Measurements from ENCODE around the gene CBX1. TPM values are rescaled to one million over a fixed set of nuclear protein-coding genes. Genes with fewer than 3 reads are reported as not detected.

CBX1 gene
- total and polyA plus RNA-seq, 2 of the 13 experiments (the other 11 are each of a cell fraction or from before 2014, with no cell fraction given): 17.8 to 108 TPM

DNA sequence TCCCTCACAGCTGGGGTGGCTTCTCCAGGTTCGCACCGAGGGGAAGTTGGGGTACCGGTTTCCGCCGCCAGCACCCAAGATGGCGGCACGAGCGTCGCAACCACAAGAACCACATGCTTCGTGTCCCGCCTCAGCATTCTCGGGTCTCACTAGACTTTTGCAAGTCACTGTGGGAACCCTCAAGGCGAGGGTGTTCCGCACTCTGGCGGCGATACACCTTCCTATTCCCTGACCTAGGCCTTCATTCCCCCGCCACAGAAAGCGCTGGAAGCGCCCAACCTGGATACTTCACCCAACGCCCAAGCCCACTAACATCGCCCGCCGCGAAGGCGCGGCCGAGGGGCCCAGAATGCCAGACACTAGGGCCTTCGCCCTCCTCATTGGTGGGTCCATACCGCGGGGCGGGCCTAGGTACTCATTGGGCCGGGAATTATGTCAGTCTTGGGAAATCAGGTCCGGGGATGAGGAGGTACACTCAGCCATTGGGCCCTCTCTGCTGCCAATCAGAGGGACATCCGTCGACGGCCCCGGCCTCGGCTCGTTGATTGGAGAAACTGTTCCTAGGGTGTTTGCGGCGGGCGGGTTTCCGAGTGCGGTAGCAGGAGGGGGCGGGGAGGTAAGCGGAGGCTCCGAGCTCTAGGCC is 53.4 kb downstream of the CBX1 start, which contains the start of gene NFE2L1 (continued):
- TF ChIP-seq, protein P1, sequence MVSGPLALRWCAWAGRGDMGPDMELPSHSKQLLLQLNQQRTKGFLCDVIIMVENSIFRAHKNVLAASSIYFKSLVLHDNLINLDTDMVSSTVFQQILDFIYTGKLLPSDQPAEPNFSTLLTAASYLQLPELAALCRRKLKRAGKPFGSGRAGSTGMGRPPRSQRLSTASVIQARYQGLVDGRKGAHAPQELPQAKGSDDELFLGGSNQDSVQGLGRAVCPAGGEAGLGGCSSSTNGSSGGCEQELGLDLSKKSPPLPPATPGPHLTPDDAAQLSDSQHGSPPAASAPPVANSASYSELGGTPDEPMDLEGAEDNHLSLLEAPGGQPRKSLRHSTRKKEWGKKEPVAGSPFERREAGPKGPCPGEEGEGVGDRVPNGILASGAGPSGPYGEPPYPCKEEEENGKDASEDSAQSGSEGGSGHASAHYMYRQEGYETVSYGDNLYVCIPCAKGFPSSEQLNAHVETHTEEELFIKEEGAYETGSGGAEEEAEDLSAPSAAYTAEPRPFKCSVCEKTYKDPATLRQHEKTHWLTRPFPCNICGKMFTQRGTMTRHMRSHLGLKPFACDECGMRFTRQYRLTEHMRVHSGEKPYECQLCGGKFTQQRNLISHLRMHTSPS (CRISPR knock-in tag; IDR thresholded peaks at IDR 0.05; ENCODE audit: low read depth): peak; percentile 30; the same call in 1 of the 2 replicates
- peak; percentile 82 for TF ChIP-seq NFKB2 (CRISPR knock-in tag; IDR thresholded peaks at IDR 0.05; ENCODE audit: borderline replicate concordance)
- TF ChIP-seq ARNT2 (CRISPR knock-in tag; IDR thresholded peaks at IDR 0.05; ENCODE audit: low read depth): peak; percentile 46; the same call in 1 of the 2 replicates
- no peak; the same call in 1 of the 2 replicates for TF ChIP-seq SAFB2 (CRISPR knock-in tag; IDR thresholded peaks at IDR 0.05; ENCODE audit: borderline replicate concordance, low read depth)
- no peak for TF ChIP-seq NFIB (CRISPR knock-in tag; IDR thresholded peaks at IDR 0.05; ENCODE audit: borderline replicate concordance)
- TF ChIP-seq, protein P2, sequence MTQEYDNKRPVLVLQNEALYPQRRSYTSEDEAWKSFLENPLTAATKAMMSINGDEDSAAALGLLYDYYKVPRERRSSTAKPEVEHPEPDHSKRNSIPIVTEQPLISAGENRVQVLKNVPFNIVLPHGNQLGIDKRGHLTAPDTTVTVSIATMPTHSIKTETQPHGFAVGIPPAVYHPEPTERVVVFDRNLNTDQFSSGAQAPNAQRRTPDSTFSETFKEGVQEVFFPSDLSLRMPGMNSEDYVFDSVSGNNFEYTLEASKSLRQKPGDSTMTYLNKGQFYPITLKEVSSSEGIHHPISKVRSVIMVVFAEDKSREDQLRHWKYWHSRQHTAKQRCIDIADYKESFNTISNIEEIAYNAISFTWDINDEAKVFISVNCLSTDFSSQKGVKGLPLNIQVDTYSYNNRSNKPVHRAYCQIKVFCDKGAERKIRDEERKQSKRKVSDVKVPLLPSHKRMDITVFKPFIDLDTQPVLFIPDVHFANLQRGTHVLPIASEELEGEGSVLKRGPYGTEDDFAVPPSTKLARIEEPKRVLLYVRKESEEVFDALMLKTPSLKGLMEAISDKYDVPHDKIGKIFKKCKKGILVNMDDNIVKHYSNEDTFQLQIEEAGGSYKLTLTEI (CRISPR knock-in tag; conservative IDR thresholded peaks at IDR 0.05): no peak
- TF ChIP-seq NFATC3 (CRISPR knock-in tag; IDR thresholded peaks at IDR 0.05): no peak
- peak; percentile 87 for TF ChIP-seq POLR2AphosphoS5 (IDR thresholded peaks at IDR 0.05; ENCODE audit: low read depth, low read length)
- TF ChIP-seq, protein P3, sequence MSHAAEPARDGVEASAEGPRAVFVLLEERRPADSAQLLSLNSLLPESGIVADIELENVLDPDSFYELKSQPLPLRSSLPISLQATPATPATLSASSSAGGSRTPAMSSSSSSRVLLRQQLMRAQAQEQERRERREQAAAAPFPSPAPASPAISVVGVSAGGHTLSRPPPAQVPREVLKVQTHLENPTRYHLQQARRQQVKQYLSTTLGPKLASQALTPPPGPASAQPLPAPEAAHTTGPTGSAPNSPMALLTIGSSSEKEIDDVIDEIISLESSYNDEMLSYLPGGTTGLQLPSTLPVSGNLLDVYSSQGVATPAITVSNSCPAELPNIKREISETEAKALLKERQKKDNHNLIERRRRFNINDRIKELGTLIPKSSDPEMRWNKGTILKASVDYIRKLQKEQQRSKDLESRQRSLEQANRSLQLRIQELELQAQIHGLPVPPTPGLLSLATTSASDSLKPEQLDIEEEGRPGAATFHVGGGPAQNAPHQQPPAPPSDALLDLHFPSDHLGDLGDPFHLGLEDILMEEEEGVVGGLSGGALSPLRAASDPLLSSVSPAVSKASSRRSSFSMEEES (CRISPR knock-in tag; IDR thresholded peaks at IDR 0.05): 0 out of 2 replicates have a peak, but pooled peaks have one; percentile 41
- TF ChIP-seq HNRNPL (IDR thresholded peaks at IDR 0.05; ENCODE audit: low read depth, low read length): peak; percentile 61; the same call in 1 of the 2 replicates
- TF ChIP-seq GABPA (IDR thresholded peaks at IDR 0.05; ENCODE audit: low read depth, low read length): peak; percentile 83
- TF ChIP-seq GABPA (CRISPR knock-in tag; IDR thresholded peaks at IDR 0.05; ENCODE audit: low read depth): peak; percentile 93
- TF ChIP-seq ZNF333 (CRISPR knock-in tag; IDR thresholded peaks at IDR 0.05; ENCODE audit: borderline replicate concordance): peak; percentile 78
- 0 out of 2 replicates have a peak, but pooled peaks have one; percentile 60 for TF ChIP-seq ZNF253 (CRISPR knock-in tag; IDR thresholded peaks at IDR 0.05; ENCODE audit: borderline replicate concordance)
- peak; percentile 97 for TF ChIP-seq ZNF501 (CRISPR knock-in tag; IDR thresholded peaks at IDR 0.05)
- no peak for TF ChIP-seq EED (CRISPR knock-in tag; IDR thresholded peaks at IDR 0.05)
- TF ChIP-seq, protein P4, sequence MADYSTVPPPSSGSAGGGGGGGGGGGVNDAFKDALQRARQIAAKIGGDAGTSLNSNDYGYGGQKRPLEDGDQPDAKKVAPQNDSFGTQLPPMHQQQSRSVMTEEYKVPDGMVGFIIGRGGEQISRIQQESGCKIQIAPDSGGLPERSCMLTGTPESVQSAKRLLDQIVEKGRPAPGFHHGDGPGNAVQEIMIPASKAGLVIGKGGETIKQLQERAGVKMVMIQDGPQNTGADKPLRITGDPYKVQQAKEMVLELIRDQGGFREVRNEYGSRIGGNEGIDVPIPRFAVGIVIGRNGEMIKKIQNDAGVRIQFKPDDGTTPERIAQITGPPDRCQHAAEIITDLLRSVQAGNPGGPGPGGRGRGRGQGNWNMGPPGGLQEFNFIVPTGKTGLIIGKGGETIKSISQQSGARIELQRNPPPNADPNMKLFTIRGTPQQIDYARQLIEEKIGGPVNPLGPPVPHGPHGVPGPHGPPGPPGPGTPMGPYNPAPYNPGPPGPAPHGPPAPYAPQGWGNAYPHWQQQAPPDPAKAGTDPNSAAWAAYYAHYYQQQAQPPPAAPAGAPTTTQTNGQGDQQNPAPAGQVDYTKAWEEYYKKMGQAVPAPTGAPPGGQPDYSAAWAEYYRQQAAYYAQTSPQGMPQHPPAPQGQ (CRISPR knock-in tag; IDR thresholded peaks at IDR 0.05; ENCODE audit: borderline replicate concordance): no peak
- TF ChIP-seq, protein P5, sequence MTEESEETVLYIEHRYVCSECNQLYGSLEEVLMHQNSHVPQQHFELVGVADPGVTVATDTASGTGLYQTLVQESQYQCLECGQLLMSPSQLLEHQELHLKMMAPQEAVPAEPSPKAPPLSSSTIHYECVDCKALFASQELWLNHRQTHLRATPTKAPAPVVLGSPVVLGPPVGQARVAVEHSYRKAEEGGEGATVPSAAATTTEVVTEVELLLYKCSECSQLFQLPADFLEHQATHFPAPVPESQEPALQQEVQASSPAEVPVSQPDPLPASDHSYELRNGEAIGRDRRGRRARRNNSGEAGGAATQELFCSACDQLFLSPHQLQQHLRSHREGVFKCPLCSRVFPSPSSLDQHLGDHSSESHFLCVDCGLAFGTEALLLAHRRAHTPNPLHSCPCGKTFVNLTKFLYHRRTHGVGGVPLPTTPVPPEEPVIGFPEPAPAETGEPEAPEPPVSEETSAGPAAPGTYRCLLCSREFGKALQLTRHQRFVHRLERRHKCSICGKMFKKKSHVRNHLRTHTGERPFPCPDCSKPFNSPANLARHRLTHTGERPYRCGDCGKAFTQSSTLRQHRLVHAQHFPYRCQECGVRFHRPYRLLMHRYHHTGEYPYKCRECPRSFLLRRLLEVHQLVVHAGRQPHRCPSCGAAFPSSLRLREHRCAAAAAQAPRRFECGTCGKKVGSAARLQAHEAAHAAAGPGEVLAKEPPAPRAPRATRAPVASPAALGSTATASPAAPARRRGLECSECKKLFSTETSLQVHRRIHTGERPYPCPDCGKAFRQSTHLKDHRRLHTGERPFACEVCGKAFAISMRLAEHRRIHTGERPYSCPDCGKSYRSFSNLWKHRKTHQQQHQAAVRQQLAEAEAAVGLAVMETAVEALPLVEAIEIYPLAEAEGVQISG (CRISPR knock-in tag; IDR thresholded peaks at IDR 0.05): no peak; the same call in 1 of the 2 replicates
